GM12801 (cell line): ENCODE data around the gene PIWIL1.

Experiments used
- TF ChIP-seq, protein P1 (sequence below): IDR thresholded peaks from one replicate; pipeline ENCODE4 v1.5.1; 2011; ENCODE audit warnings: control low read depth; ENCODE audit not compliant: insufficient read length; ENCODE audit errors: extremely low read depth

The PIWIL1 gene

DNA sequence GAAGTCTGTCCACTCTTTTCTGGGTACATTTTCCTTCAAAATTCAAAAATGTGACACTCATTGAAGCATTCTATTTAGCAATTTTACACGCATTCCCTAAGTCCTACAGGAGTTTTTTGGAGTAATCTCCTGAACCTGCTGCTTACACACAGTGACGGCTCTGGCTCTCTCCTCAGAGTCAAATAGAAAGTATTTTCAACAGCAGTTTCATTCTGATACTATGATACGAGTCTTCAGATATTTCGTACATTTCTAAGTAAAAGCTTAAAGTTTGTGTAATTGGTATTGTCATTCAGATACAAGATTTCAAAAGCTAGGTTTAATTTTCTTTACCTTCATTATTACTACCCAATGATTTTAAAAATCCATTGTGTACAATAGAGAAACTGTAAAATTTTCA, 36.4 kb downstream of the PIWIL1 start:
- TF ChIP-seq, protein P1, sequence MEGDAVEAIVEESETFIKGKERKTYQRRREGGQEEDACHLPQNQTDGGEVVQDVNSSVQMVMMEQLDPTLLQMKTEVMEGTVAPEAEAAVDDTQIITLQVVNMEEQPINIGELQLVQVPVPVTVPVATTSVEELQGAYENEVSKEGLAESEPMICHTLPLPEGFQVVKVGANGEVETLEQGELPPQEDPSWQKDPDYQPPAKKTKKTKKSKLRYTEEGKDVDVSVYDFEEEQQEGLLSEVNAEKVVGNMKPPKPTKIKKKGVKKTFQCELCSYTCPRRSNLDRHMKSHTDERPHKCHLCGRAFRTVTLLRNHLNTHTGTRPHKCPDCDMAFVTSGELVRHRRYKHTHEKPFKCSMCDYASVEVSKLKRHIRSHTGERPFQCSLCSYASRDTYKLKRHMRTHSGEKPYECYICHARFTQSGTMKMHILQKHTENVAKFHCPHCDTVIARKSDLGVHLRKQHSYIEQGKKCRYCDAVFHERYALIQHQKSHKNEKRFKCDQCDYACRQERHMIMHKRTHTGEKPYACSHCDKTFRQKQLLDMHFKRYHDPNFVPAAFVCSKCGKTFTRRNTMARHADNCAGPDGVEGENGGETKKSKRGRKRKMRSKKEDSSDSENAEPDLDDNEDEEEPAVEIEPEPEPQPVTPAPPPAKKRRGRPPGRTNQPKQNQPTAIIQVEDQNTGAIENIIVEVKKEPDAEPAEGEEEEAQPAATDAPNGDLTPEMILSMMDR: no peak

DNA sequence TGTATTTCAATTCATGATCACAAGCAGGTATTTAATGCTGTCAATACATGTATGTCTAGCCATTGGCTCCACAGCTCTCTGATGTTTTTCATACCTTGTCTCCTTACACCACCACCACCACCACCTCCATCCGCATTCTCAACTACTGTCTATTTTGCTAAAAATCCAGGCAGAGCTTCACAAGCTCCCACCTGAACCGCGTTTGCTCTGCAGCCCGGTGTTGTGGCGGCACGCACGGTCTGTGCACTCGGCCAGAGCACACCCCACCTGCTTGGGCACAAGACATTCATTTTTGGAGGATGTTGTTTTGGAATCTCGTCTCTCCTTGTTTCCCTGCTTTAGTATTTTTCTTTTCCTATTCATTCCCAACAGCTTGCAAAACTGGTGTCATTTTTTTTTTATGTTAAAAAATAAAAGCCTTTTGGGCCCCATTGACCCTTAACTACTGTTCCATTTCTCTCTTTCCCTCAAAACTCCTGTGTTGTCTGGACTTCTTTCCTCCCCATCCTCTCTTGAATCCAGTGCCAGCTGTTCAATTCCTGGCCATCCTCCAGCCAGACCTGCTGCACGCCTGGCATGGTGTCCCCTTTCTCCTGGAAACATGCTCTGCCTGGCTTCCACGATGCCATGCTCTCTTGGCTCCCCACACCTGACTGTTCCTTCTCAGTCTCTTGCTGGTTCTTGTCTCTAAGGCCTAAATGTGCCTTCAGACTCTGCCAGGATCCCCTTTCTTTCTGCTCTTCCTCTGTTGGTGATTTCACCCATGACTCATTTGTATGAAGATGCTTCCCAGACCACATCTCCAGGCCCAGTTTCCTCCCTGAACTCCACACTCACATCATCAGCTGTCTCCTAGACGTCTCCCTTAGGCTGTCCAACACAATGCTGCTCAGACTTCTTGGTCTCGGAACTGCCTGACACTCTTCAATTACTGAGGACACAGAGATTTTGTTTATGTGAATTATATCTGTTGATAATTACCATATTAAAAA, 37.9 kb downstream of the PIWIL1 start:
- TF ChIP-seq, protein P1: no peak

DNA sequence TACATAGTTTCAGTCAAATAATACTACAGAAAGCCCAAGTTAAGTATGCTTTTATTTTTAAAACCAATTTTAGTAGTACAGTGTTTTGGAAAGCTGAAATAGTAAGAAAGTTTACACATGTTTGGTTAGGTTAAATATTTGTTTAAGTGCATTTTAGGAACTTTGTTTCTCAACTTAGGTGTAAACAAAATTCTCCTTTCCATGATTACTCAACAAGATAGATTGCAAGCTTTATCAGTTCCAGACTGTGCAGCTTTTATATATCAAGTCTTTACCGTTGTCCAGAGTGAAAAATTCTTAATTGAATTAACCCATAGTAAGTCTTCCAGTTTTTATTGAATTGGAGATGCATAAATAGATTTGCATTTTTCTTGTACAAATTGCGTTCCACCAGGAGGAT, 45.1 kb downstream of the PIWIL1 start:
- TF ChIP-seq, protein P1: no peak

DNA sequence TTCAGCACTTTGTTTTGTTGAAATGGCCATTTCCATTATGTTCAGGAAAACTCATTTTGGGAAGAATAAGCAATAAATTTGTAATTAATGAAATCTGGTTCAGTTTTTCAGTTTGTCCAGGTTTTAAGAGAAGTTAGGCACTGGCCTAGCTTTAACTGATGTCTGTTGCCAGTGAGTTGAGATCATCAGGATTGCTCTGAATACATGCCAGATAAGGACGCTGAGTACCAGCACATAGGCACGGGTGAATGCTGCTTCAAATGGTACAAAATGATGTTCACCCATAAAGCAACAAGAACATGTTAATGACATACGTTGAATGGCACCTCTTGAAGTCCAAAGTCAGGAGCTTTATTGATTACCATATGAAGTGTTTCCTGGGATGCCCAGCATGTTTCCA, 46.5 kb downstream of the PIWIL1 start:
- TF ChIP-seq, protein P1: no peak

DNA sequence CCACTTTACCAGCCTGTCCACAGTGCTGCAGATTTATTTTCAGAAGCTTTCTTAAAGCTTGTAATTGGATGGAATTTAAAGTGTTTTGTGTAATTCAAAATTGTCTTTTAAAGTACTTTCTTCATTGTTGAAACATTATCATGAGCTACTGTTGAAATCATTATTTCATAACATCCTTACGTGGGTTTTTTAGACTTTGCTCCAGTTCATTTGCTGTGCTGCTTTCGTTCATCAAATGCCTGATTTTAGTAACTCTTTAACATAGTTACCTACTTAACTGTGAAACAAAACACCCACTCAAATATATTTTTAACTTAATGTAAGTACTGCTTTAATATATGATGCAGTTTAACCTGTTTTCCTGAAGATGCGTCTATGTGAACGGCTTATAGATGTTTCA, 47.5 kb downstream of the PIWIL1 start:
- TF ChIP-seq, protein P1: no peak

DNA sequence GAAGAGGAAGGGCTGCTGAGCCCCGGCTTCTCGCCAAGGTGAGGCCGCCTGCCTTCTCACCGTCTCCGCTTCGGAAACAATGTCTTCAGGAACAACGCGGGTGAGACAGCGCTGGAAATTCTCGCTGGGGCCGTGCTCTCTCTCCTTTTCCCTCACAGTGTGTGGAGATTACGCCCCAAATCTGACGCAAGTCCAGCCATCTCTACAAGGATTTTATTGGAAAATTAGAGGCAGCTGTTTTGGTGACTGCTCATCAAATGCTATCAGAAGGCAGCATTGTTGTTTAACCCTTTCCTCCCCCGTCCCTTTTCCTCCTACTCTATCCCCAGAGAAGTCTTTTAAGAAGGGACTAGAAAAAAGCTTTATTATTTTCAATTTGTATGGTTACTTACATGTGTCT, 53.5 kb downstream of the PIWIL1 start:
- TF ChIP-seq, protein P1: no peak

DNA sequence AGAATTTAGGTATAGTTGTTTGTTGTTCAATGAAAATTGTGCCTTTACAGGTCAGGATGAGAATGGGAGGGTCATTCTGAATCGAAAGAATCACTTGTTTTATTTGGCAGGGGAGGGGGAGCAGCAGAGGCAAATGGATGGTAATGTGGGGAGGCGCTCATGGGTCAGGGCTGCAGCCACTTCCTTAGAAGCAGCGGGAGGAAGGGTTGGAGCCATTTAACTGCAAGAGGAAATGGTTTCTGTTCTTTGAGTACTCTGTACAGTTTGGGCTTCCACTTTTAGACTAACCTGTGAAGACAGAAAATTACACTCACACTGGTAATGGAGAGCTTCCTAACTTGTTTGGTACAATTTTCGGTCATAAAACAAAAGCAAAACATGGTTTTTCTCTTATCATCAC, 57.2 kb downstream of the PIWIL1 start:
- TF ChIP-seq, protein P1: no peak
